ENCODE results near the gene CALCR. TPM values are rescaled to one million over a fixed set of nuclear protein-coding genes. Genes with fewer than 3 reads are reported as not detected.

Gene CALCR
- total RNA-seq, 1 experiment from 2014 or later, result 0.10 TPM

DNA sequence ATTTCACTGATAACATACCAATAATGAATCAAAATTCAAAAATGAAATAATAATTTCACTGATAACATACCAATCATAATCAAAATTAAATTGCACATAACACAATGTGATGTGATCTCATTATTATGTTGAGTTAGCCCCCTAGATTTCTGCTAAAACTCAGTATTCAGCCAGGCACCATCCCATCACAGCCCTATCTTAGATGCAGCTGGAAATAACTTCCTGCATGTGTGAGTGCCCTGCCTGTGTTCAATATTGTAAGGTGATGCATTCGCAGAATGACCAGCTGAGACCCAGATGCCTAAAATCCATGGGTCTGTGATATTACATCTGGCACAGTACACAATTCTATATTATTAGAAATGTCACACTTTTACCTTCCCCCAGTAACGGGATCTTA lies 142.4 kb downstream of the CALCR start:
- no peak overlapping the region for H3K9ac ChIP-seq (ENCODE audit: low read length)
- no peaks in the 10 kb centered on the region for H3K9me2 ChIP-seq (ENCODE audit: insufficient read depth)
- ChIA-PET POLR2A (no interaction called here), CTCF (no interaction called here), RAD21 (ENCODE audit: low non-redundant PET in 1 of 2, low total read pairs in 2 of 2, uncharacterized antibody in 2 of 2, unreplicated experiment in 2 of 2) (no interaction called here)
- no peak for DNase-seq (ENCODE audit: low read depth, low spot score)
- TF ChIP-seq ATF3 (IDR thresholded peaks at IDR 0.05) (no peak), SRF (IDR thresholded peaks at IDR 0.05; ENCODE audit: low read depth) (no peak), POLR2A (IDR thresholded peaks at IDR 0.05; ENCODE audit: borderline replicate concordance, extremely low read depth, insufficient read depth, insufficient read length) (no peak), SP1 (IDR thresholded peaks at IDR 0.05; ENCODE audit: low read depth) (no peak), ZNF274 (IDR thresholded peaks at IDR 0.05; ENCODE audit: low read depth, low read length) (no peak), ELF1 (IDR thresholded peaks at IDR 0.05; ENCODE audit: borderline replicate concordance, low read depth) (no peak), YY1 (IDR thresholded peaks at IDR 0.05; ENCODE audit: extremely low read depth, insufficient replicate concordance, low read depth, low read length) (no peak), ZFX (IDR thresholded peaks at IDR 0.05) (no peak), RAD21 (IDR thresholded peaks at IDR 0.05; ENCODE audit: low read depth) (no peak), FOSL1 (IDR thresholded peaks at IDR 0.05; ENCODE audit: low read depth) (no peak), EZH2phosphoT487 (IDR thresholded peaks at IDR 0.05; ENCODE audit: borderline replicate concordance) (no peak), CEBPB (IDR thresholded peaks at IDR 0.05; ENCODE audit: low read depth) (no peak), TCF7L2 (IDR thresholded peaks at IDR 0.05; ENCODE audit: borderline replicate concordance, extremely low read depth, insufficient read depth, insufficient read length) (no peak)
- TF ChIP-seq, protein P1, sequence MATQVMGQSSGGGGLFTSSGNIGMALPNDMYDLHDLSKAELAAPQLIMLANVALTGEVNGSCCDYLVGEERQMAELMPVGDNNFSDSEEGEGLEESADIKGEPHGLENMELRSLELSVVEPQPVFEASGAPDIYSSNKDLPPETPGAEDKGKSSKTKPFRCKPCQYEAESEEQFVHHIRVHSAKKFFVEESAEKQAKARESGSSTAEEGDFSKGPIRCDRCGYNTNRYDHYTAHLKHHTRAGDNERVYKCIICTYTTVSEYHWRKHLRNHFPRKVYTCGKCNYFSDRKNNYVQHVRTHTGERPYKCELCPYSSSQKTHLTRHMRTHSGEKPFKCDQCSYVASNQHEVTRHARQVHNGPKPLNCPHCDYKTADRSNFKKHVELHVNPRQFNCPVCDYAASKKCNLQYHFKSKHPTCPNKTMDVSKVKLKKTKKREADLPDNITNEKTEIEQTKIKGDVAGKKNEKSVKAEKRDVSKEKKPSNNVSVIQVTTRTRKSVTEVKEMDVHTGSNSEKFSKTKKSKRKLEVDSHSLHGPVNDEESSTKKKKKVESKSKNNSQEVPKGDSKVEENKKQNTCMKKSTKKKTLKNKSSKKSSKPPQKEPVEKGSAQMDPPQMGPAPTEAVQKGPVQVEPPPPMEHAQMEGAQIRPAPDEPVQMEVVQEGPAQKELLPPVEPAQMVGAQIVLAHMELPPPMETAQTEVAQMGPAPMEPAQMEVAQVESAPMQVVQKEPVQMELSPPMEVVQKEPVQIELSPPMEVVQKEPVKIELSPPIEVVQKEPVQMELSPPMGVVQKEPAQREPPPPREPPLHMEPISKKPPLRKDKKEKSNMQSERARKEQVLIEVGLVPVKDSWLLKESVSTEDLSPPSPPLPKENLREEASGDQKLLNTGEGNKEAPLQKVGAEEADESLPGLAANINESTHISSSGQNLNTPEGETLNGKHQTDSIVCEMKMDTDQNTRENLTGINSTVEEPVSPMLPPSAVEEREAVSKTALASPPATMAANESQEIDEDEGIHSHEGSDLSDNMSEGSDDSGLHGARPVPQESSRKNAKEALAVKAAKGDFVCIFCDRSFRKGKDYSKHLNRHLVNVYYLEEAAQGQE (IDR thresholded peaks at IDR 0.05; ENCODE audit: low read depth), result no peak
- BruUV-seq (replicated peaks), result no TSS peak
- no peak for ATAC-seq
- no peaks in the 10 kb centered on the region for H3K4me1 ChIP-seq (ENCODE audit: control insufficient read depth in 1 of 2, insufficient read depth in 2 of 2, low read length in 2 of 2)
- intact Hi-C loops (cut with micrococcal nuclease), result loop anchor here (10.0 kb wide), 1 partner anchor 187 kb away; no protein-coding TSS in a partner anchor
- no peaks in the 10 kb centered on the region for H3K9me3 ChIP-seq (ENCODE audit: control insufficient read depth in 1 of 2, insufficient read depth in 1 of 2, low read depth in 1 of 2, low read length in 2 of 2)
- H2AFZ ChIP-seq (ENCODE audit: low read depth, low read length, poor library complexity, severe bottlenecking), result no peak overlapping the region
- no peak overlapping the region for H3K4me2 ChIP-seq (ENCODE audit: low read length)
- no peaks in the 10 kb centered on the region for H3K36me3 ChIP-seq (ENCODE audit: control insufficient read depth in 1 of 2, insufficient read depth in 2 of 2, low read length in 2 of 2)
- no peak overlapping the region for H3K4me3 ChIP-seq (replicated peaks in 1 of 2; ENCODE audit: low read depth in 1 of 2, low read length in 2 of 2)
- H4K20me1 ChIP-seq (ENCODE audit: insufficient read depth), result no peaks in the 10 kb centered on the region
- no peaks in the 10 kb centered on the region for H3K79me2 ChIP-seq (ENCODE audit: insufficient read depth, low read length)
- no peak overlapping the region for H3K27ac ChIP-seq (ENCODE audit: low read depth, low read length)
- H3K27me3 ChIP-seq (ENCODE audit: insufficient read depth, low read length), result no peaks in the 10 kb centered on the region
